GM12801 (cell line): Measurements from ENCODE around the gene ATP4B.

Experiments
- TF ChIP-seq, protein P1 (sequence below): IDR thresholded peaks from one replicate; pipeline ENCODE4 v1.5.1; 2011; ENCODE audit warnings: control low read depth; ENCODE audit not compliant: insufficient read length; ENCODE audit errors: extremely low read depth

The ATP4B gene

DNA sequence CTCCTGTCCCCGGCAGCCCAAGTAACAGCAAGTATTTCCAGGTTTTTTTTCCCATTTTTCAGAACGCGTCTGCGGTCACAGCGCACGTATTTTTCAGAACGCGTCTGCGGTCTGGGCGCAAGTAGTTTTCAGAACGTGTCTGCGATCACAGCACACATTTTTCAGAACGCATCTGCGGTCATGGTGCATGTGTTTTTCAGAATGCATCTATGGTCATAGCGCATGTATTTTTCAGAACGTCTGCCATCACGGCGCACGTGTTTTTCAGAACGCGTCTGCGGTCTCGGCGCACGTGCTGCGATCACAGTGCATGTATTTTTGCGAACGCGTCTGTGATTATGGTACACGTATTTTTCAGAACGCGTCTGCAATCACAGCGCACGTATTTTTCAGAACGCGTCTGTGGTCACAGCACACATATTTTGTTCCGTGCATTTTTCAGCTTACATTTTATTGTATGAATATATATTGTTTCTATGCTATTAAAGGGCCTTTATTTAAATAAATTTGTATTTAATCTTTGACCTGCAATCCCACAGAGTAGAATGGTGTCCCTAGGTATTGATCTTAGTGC, 19.7 kb downstream of the ATP4B start:
- TF ChIP-seq, protein P1, sequence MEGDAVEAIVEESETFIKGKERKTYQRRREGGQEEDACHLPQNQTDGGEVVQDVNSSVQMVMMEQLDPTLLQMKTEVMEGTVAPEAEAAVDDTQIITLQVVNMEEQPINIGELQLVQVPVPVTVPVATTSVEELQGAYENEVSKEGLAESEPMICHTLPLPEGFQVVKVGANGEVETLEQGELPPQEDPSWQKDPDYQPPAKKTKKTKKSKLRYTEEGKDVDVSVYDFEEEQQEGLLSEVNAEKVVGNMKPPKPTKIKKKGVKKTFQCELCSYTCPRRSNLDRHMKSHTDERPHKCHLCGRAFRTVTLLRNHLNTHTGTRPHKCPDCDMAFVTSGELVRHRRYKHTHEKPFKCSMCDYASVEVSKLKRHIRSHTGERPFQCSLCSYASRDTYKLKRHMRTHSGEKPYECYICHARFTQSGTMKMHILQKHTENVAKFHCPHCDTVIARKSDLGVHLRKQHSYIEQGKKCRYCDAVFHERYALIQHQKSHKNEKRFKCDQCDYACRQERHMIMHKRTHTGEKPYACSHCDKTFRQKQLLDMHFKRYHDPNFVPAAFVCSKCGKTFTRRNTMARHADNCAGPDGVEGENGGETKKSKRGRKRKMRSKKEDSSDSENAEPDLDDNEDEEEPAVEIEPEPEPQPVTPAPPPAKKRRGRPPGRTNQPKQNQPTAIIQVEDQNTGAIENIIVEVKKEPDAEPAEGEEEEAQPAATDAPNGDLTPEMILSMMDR: no peak

DNA sequence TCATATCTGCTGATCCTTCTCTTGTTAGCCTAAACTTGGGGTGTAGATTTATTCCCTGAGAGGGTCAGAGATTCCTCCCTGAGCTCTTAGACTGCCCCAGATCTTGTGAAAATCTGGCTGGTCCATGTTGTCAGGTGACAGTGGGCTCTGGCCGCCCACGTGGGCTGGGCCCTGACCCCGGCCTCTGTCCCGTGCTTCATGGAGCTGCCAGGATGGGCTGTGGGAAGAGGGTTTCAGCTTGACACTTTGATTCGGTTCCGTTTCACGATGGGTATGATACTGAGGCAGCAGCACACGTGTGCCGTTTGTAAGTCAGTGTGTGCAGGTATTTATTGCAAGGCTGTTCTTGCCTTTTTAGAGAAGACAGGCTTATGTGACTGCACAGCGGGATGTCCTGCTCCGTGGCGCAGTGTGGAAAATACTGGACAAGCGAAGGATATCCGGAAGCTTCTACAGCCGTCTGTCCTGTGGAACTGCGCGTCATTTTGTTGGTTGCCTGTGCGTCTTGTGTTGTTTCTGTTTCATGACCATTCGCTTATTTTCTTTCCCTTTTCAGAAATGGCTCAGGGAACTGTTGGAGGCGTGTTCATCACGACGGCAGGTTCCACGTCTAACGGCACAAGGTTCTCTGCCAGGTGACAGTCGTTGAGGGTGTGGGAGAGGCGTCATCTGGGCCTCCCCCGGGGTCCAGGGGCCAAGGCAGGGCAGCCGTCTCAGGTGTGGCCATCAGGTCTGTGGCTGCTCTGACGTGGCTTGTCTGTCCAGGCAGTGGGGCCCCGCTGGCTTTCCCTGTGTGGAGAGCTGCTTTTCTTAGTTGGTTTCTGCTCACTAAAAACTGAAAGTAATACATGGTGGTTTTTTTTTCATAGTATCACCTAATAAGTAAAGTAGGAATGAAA, 20.5 kb downstream of the ATP4B start:
- TF ChIP-seq, protein P1: no peak

DNA sequence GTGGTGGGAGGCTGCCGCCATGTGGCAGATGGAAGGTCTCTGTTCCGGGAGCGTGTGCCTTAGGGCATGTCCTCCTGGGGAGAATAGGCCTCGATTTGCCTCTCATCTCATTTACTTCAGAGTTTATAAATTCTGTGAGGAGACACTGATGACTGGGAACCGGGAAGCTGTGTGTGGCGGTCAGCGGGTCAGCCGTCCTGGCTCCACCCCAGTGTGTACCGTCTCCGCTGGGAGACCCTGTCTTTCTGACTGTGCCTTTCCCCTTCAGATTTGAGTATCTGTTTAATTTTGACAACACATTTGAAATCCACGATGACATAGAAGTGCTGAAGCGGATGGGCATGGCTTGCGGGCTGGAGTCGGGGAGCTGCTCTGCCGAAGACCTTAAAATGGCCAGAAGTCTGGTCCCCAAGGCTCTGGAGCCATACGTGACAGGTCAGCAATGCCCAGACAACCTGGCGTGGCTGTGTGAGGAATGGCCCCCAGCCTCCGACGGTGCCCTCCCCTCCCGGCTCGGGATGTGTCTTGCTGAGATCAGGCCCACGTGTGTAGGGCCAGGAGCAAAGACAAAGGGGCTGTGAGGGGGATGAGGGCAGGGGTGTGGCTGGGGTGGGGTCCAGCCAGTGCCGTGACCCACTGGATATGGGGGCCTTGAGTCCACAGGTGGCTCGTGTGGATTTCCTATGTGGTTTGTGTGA, 21.6 kb downstream of the ATP4B start:
- TF ChIP-seq, protein P1: no peak

DNA sequence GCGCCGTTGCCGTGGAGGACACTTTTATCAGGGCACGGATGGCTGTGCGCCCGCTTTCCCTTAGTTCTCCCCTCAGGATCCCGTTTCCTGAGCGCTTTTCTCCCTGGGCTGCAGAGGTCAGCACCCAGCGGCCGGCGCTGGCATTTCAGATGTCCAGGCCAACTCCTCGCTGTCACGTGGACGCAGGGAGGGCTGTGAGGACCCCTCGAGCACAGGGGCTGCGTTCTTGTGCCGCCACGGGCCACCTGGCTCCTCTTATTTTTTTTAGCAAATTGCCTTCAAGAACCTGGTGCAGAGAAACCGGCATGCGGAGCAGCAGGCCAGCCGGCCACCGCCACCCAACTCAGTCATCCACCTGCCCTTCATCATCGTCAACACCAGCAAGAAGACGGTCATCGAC, 22.3 kb downstream of the ATP4B start:
- TF ChIP-seq, protein P1: no peak

DNA sequence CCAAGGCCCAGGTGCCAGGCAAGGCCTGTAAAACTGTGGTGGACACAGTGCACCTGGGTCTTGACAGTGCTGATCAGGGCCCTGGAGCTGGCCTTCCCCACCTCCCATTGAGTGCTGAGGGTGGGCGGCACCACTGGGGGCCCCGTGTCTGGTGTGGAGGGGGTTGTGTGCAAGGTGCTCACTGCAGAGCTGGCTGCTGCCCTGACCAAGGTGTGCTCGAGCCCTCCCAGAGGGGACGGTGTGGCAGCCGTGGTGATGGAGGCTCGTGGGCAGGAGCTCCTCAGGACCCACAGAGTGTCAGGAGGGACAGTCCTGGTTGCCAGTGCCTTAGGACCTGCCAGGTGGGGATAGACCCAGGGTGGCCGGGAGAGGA, 23.0 kb downstream of the ATP4B start:
- TF ChIP-seq, protein P1: no peak

DNA sequence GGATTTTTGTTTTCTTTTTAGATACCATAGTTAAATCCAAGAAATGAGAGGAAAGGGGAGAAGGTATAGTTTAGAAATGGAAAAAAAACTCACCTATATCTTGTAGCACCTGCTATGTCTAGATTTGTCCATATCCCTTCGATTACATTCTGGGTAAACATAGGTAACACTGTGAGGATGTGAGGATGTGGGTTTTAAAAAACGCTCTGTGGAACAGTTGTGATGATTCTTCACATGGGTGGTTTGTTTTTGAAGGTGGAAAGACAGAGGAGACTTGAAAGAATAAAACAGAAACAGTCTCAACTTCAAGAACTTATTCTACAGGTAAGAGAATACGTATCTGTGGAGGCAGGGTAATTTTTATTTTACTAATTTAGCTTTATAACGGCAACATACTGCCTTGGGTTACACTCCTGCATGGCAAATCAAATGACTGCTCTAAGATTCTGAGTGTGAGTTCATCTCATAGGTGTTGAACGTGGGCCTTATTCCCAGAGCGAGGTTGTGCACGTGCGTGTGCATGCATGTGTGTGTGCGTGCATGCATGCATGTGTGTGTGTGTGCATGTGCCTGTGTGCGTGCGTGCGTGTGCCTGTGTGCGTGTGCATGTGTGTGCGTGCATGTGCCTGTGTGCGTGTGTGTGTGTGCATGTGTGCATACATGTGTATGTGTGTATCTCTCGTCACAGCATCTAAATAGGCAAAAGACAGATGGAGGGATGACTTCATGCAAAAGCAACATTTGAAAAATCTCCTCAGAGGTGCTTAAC, 23.5 kb downstream of the ATP4B start:
- TF ChIP-seq, protein P1: no peak

DNA sequence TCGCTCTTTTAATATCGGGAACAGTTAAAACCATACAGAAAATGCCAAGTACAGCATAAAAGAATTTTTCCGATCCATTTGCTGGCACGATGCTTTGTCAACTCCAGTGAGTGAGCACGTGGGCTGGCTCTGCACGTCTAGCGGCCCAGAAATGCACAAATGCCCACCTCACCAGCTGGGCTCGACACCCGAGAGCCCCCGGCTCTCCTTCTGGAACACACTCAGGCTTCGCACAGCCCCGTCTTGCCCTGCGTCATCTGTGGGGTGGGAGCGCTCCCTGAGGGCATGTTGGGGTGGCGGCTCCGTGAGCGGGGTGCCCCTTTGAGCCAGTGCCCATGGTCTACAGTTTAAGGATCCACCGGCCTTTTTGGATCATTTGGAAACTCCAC, 24.5 kb downstream of the ATP4B start:
- TF ChIP-seq, protein P1: no peak
